GM12801 (cell line): ENCODE results near the gene DDOST.

Experiments used
- TF ChIP-seq, protein P1 (sequence below): IDR thresholded peaks from one replicate; pipeline ENCODE4 v1.5.1; 2011; ENCODE audit warnings: control low read depth; ENCODE audit not compliant: insufficient read length; ENCODE audit errors: extremely low read depth

Gene DDOST

GRCh38 chr1:20698195-20698910, 37.2 kb upstream of the DDOST start:
- TF ChIP-seq, protein P1, sequence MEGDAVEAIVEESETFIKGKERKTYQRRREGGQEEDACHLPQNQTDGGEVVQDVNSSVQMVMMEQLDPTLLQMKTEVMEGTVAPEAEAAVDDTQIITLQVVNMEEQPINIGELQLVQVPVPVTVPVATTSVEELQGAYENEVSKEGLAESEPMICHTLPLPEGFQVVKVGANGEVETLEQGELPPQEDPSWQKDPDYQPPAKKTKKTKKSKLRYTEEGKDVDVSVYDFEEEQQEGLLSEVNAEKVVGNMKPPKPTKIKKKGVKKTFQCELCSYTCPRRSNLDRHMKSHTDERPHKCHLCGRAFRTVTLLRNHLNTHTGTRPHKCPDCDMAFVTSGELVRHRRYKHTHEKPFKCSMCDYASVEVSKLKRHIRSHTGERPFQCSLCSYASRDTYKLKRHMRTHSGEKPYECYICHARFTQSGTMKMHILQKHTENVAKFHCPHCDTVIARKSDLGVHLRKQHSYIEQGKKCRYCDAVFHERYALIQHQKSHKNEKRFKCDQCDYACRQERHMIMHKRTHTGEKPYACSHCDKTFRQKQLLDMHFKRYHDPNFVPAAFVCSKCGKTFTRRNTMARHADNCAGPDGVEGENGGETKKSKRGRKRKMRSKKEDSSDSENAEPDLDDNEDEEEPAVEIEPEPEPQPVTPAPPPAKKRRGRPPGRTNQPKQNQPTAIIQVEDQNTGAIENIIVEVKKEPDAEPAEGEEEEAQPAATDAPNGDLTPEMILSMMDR = no peak

DNA sequence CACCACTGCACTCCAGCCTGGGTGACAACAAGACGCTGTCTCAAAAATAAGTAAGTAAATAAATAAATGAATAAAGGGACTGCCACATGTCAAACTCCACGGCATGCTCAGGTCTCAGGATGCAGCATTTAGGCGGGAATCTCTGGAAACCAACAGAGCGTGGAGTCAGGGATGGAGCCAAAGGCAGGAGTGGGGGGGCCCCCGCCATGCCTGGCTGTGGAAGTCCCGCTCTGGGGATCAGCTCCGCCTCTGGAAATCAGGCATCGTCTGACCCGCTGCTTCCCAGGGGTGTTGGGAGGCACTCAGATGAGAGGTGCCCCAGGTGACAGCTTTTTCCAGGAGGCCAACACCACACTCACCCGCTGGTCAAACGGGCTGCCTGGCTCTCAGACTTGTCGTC, 36.4 kb upstream of the DDOST start:
- TF ChIP-seq, protein P1 = no peak

- TF ChIP-seq, protein P1 = no peak
Observed at GRCh38 chr1:20696397-20697333, 35.5 kb upstream of the DDOST start.

DNA sequence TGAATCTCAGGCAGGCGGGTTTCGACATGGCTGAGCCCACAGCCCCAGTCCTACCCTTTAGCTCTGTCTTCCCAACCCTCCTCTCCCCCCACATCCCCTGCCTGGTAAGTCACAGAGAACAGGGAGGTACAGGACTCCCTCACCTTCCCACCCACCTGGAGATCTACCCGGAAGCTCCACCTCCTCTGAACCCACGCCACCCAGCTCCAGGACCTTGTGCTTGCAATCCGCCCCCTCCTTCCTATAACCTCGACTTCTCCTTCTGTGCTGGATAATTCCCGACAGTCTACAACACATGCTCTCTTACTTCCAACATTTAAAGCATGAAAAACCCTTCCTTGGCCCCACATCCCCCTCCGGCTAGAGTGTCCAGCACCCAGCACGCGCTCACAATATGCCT, 34.3 kb upstream of the DDOST start:
- TF ChIP-seq, protein P1 = no peak

GRCh38 chr1:20693623-20694022, 32.5 kb upstream of the DDOST start:
- TF ChIP-seq, protein P1 = no peak

- TF ChIP-seq, protein P1 = no peak
Observed at GRCh38 chr1:20691872-20692271, 30.7 kb upstream of the DDOST start.

DNA sequence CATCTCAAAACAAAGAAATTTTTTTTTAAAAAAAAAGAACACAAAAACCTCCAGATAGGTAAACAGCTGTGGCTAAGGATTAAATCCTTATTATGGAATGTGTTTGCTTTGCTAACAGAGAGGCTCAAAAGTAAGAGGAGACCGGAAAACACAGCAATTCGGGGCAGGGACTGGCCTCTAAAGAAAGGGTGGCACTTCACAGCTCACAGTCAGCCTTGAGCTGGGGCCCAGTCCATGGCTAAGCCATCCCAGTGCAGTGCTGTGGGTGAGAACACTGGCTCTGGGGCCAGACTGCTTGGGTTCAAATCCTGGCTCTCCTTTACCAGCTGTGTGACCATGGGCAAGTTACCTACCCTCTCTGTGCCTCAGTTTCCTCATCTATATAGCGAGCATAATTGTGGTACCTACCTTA, 28.5 kb upstream of the DDOST start:
- TF ChIP-seq, protein P1 = no peak
